AG09319 (cell line): ENCODE results near the gene FAM43A.

Source experiments
- DNase-seq: peaks from one replicate; pipeline ENCODE4 v3.0.0-alpha.2; 2010; ENCODE audit warnings: low read depth; ENCODE audit errors: extremely low read depth
- TF ChIP-seq, protein P1 (sequence below): IDR thresholded peaks from 2 replicates; pipeline ENCODE4 v1.5.1; 2011; ENCODE audit warnings: low read depth, mild to moderate bottlenecking, inconsistent platforms, low read length, moderate library complexity

The FAM43A gene

DNA sequence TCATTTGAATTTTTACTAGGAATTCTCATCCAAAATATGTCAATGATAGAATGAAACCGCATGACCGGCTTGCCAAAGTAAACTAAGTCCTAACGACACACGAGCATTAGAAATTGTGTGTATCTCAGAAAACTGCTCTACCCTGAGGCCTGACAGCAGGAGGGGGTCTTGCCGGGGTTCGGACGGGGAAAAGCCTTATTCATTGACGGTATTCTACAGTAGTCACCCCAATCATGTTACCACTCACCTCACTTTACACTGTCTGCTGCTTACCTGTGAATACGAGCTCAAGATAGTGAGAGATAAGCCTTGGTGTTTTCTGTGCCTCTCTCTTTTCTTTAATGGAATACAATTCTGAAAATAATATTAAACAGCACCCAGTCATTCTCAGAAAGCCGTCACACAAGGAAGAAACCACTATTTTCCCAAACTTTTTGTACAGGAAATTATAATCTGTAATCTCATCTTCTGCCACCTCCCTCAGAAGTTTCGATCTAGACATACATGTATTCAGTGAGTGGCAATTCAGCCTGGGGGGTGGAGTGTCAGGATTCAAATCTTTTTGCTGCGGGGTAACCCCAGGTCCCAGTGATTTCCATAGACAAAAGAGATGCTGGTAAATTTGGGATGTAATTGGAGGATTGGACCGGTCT lies 492 bp upstream of the FAM43A start:
- DNase-seq, result no peak
- TF ChIP-seq, protein P1, sequence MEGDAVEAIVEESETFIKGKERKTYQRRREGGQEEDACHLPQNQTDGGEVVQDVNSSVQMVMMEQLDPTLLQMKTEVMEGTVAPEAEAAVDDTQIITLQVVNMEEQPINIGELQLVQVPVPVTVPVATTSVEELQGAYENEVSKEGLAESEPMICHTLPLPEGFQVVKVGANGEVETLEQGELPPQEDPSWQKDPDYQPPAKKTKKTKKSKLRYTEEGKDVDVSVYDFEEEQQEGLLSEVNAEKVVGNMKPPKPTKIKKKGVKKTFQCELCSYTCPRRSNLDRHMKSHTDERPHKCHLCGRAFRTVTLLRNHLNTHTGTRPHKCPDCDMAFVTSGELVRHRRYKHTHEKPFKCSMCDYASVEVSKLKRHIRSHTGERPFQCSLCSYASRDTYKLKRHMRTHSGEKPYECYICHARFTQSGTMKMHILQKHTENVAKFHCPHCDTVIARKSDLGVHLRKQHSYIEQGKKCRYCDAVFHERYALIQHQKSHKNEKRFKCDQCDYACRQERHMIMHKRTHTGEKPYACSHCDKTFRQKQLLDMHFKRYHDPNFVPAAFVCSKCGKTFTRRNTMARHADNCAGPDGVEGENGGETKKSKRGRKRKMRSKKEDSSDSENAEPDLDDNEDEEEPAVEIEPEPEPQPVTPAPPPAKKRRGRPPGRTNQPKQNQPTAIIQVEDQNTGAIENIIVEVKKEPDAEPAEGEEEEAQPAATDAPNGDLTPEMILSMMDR, result no peak

- TF ChIP-seq, protein P1, result no peak
- DNase-seq, result no peak
Measured at GRCh38 chr3:194686414-194686815, 732 bp downstream of the FAM43A start.

GRCh38 chr3:194686816-194687637 lies 1.3 kb downstream of the FAM43A start:
- DNase-seq, result no peak

GRCh38 chr3:194687638-194688199 lies 2.0 kb downstream of the FAM43A start:
- TF ChIP-seq, protein P1, result peak; percentile 16
- DNase-seq, result no peak

More at GRCh38 chr3:194686816-194687637, 1.3 kb downstream of the FAM43A start:
- TF ChIP-seq, protein P1, result no peak

DNA sequence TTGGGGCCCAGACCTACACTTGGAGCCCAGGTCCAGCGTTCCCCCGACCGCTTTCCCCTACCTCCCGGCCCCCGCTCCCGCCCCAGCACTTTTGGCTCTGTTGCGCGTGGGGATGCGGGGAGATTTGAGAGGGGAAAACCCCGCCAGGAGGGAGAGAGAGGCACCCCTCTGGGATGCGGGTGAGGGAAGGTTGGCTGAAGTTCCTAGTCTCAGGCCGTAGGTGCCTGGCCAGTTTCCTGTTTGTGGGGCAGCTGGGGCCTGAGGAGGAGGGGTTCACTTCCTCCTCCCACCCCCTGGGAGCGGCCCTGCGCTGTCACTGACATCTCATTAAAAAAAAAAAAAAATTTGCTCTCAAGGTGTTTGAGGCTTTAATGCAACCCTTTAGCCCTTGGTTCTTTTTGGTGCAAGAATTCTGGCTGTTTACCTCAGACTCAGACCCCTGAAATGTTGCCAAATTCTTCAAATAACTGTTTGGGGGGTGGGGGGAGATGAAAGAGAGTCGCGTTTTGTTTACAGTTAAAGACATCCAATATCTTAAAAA lies 2.6 kb downstream of the FAM43A start:
- DNase-seq, result no peak
- TF ChIP-seq, protein P1, result no peak; the same call in 1 of the 2 replicates

DNA sequence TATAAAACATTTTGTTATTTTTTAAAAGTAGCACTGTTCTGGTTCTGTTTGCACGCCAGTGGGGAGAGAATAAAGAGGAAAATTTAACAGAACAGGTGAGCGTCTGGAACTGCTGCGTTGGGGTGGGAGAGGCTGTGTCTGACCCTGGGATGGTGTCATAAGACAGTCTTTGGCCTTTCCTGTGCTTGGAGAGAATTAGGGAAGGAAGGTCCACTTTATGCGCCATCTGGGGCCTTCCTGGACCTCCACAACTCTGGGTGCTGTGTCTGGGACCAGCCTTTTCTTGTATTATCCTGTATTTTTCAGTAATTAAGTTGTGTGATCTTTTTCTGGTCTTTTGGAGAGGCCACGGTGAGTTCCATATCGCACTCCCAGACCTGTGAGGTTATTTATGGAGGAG lies 3.3 kb downstream of the FAM43A start:
- DNase-seq, result no peak
- TF ChIP-seq, protein P1, result no peak
